NCI-H128 (cell line): ENCODE data around the gene KRT71.
"Not testable (repeated sequence)": the region's sequence is repeated elsewhere in the genome, so short reads cannot be mapped to it uniquely, and the experiment has no call there.

Source experiments
- DNase-seq: peaks from one replicate; lab custom pipeline; 2025; ENCODE audit not compliant: unreplicated experiment; lab: John Stamatoyannopoulos, UW

Gene KRT71

DNA sequence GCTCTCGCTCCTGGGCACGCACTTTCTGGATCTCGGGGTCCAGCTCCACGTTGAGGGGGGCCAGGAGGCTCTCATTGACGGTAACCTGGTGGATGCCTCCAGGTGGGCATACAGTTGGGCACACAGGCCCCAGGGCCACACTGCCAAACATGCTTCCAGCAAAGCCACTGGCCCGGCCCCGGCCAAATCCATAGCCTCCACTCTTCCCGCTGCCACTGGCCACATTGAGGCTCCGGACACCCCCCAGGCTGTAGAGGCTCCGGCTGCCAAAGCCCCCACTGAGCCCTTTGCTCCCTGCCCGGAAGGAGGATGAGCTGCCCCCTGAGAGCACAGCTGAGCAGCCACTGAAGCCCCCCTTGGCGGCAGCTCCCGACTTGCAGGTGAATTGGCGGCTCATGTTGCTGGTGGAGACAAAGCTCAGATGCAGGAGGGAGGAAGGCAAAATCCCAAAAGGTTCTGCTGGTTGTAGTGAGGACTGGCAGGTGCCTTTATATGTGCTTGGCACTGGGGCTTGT, at the start of gene KRT71:
TSS of gene KRT71 (minus strand) at position 465 of the 515 bp plus-strand sequence. CDS start at position 397, 68 bp downstream.
- DNase-seq, result no peak

DNA sequence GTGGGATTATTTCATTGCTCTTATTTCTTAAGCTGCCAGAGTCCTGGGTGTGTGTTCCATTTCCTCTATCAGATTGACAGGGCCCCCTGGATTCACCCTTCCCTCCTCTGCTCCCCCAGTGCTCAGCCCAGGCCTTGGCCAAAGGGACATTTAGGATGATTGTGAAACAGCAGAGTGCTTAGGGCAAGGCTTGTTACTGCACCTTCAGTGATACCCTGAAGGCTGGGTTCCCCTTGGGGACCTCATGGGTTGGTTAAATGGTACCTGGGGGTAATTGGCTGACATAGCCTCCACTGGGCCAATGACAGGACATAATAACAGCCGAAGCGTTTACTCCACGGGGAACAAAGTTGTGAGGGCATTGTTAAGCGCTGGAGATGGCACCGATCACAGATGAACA, 49.6 kb upstream of the KRT71 start:
- DNase-seq, result no peak

DNA sequence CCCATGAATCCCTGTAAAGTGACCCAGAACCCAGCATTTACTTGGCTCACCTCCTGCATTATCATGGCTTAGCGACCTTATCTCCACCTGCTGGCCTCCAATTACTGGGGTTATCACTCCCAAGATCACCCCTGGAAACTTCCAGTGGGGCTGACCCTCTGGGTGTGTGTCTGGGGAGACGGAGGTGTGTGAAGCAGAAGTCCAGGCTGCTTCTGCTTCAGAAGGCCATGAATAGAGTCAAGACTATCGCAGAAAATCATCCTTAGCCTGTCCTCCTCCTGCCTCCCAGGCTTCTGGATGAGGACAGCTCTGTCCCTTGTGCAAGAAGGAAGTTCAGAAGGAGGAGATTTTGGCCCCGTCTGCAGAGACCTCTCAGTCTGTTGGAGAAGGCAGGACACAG, 48.7 kb upstream of the KRT71 start:
- no peak for DNase-seq

DNA sequence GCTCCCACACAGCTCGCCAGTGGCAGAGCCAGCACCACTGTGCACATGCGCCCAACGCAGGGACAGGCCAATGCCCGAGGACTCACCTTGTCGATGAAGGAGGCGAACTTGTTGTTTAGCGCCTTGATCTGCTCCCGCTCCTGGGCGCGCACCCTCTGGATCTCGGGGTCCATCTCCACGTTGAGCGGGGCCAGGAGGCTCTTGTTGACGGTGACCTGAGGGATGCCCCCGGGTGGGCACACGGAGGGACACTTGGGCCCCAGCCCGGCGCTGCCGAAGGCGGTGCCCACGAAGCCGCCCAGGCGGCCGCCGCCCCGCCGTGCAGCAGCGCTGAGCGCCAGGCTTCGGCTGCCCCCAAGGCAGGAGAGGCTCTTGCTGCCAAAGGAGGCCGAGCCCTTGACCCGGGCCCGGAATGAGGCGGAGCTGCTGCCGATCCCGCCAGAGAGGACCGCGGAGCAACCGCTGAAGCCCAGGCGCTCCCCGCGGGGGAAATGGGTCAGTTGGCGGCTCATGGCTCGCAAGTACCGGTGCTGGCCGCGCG, 48.1 kb upstream of the KRT71 start, which contains the start of gene KRT72:
TSS of gene KRT72 (minus strand) at position 523 of the 541 bp plus-strand sequence. CDS start at position 512, 11 bp downstream.
- DNase-seq, result no peak

DNA sequence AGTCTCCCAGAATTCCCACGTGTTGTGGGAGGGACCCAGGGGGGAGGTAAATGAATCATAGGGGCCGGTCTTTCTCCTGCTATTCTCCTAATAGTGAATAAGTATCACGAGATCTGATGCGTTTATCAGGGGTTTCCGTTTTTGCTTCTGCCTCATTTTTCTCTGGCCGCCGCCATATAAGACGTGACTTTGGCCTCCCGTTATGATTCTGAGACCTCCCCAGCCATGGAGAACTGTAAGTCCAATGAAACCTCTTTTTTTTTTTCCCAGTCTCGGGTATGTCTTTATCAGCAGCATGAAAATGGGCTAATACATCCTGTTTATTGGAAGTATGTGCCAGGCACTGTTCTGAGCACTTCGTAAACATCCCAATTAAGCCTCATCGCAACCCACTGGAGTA, 47.5 kb upstream of the KRT71 start:
- DNase-seq, result no peak

DNA sequence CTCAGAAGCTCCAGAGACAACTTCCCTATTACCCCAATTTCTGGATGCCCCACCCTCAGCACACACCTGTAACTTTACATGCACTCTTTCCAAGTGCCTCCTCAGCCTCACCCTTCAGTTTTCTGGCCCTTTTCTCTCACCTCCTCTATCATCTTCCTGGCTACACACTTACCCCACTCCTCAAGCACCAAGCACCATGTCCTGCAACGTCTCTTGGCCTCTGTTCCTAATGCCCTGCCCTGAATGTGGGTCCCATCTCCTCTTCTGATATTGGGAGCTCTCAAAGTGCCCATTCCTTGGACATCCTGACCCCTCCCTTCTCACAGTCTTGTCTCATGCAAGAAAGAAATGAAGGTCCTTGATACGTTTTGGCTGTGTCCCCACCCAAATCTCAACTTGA, 47.1 kb upstream of the KRT71 start:
- no peak for DNase-seq

DNA sequence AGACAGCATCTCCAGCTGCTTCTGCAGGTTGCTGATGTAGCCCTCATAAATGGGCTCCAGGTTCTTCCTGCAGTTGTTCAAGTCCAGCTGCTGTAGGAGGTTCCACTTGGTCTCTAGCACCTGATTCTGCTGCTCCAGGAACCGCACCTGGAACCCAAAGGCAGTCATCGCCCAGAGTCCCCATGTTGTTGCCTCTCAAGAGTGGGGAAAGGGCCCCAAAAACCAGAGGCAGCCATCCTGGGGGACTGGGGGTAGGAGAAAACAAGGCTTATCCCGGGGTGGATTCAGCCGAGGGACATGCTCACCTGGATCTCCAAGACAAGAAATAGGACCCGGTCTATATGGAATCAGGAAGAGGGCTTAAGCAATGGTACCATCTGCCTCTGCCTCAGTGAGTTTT, 46.0 kb upstream of the KRT71 start:
- no peak for DNase-seq

DNA sequence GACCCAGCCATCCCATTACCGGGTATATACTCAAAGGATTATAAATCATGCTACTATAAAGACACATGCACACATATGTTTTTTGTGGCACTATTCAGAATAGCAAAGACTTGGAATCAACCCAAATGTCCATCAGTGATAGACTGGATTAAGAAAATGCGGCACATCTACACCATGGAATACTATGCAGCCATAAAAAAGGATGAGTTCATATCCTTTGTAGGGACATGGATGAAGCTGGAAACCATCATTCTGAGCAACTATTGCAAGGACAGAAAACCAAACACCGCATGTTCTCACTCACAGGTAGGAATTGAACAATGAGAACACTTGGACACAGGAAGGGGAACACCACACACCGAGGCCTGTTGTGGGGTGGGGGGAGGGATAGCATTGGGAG, 41.3 kb upstream of the KRT71 start:
- not testable (repeated sequence) for DNase-seq

DNA sequence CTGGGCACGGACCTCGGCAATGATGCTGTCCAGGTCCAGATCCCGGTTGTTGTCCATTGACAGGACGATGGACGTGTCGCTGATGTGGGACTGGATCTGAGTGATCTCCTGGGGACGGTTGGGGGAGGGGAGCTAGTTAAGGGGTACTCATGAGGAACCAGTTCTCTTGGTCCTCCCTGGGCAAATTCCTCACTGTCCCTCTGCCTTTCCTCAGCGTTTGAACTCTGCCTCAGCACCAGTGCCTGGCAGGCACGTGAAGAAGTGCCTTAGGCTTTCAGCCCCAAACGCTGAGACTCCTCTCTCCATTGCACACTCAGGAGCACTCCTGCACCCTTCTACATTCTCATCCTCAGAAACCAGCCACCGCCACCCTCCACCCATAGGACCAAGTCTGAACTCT, 38.6 kb upstream of the KRT71 start:
- DNase-seq, result no peak

DNA sequence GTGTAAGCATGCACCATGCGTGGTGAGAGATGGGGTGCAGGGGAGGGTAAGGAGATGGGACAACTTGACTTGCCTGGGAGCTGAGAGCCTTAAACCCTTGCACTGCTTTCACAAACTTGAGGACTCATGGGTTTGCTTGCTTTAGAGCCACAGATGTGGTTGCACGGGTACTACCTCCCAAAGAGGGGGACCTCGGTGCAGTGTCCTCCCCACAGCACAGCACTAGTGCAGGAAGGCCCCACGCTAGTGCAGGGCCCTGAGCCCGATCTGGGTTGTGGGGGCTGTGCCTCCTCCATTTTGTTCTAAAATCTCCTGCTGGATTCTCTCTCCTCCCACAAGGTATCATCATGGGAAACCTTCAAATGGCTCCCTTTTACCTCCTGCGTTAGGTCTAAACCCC, 37.1 kb upstream of the KRT71 start:
- no peak for DNase-seq

DNA sequence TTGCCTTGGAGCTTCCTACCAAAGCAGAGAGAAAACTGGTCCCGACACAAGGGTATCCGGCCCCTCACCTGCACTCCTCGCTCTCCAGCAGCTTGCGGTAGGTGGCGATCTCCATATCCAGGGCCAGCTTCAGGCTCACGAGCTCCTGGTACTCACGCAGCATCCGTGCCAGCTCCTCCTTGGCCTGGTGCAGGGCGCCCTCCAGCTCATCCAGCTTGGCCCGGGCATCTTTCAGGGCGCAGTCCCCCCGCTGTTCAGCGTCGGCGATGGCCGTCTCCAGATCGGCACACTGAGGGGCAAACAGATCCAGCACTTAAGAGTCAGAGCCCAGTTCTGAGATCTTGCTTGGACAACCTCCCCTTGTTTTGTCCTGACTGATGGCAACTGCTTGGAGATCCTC, 34.6 kb upstream of the KRT71 start:
- no peak for DNase-seq

DNA sequence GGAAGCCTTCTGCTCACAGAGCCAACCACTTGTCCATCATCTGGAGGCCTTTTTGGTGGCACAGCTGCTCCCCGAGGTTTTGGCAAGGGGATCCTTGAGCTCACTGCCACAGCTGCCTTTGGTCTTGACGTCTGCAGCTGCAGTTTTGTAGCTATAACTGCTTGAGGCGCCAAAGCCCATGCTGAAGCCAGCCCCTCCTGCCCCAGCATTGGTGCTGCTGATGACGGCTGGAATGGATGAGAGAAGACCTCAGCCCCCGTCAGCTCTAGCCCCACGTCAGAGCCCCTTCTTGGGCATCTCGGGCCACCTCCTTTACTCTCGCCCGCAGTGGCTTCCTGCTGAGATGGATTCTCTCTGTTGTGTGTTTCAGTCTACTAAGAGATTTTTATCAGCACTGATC, 33.0 kb upstream of the KRT71 start:
- no peak for DNase-seq

DNA sequence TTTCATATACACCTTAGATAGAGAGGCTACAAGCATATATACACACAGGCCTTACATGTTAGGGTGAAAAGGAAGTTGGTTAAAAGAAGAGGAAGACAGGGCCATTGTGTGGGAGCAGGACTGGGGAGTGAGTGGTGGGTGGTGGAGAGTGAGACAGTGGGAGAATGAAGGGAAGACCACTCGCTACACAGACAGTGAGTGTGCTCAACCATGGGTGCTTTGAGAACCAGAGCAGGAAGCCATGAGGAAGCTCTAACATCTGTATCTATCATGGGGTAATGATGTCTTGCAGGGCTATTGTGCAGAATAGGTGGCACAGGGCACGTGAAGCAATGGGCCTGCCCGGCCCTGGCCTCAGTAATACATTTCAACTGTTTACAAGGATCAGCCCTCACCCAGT, 32.1 kb upstream of the KRT71 start:
- no peak for DNase-seq

DNA sequence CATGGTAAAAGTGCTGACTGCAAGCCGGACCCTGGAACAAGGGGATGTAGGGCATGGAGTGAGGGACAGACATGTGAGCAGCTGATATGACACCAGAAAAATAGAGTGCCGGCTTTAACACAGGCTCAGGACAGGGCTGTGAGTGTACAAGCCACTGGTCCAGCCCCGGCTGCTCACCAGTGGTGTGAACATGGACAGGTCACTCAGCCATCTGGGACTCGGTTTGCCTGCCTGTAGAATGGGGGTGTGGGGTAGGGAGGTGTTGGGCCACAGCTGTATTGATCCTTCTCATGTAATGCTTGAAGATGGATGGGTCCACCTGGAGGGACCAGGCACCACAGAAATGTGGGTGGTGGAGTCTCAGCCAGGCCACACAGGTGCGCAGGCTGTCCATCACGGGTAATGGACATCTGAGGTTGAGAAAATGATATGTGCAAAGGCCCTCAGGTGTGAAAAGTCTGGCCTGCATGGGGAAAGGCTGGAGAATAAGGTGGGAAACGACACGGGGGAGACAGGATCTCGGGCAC, 31.3 kb upstream of the KRT71 start:
- no peak for DNase-seq

DNA sequence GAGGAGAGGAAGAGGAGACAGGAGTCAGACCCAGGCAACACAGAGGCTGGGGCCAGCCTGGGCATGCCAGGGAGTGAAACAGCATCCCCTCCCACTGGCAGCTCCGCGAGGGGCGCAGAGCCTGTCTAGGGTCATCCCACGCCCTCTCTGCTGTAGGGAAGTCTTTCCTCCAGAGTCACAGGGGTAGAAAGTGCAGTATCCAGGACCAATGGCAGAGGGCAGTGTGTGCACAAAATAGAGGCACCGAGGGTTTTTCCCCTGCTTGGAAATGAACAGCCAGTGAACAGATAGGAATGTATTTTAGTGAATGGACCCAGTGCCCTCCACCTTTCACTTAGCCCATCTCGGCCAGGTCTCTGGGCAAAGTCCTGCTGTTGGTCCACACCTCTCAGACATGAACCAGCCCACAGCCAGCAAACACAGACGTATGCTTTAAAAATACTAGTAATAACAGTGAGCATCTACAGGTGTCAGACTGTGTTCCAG, 30.1 kb upstream of the KRT71 start:
- DNase-seq, result peak; percentile 39

DNA sequence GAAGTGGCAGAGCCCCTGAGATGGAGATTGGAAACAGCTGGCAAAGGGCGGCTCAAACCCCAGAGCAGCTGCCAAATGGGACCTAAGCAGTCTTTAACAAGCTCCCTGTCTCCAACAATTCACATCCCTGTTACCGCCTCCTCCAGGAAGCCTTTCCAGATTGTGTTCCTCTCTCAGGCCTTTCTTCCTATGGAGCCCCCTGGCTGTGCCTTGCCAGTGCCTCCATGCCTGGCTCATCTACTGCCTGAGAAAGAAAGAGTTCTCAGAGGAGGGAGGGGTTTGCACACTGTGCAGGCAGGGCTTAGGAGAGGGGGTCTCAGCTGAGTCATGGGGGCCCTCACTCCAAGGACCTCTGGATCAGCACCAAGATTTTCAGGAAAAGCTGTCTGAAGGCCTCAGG, 29.5 kb upstream of the KRT71 start:
- no peak for DNase-seq

DNA sequence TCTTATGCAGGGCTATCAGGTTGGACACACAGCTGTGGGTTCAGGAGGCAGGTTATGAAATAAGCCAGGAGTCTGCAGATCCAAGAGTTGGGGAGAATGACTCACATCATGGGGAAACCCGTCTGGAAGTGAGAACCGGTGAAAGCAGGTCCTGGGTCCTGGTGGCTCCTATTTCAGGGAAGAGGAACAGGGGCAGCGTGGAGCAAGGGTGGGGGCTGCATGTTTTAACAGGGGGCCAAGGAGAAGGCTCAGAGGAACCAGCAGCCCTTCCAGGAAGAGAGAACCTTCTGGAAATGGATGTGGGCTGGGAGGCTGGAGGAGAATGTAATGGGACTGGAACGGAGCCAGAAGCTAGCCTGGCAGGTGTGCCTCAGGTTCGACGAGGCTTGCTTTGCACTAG, 28.5 kb upstream of the KRT71 start:
- no peak for DNase-seq

DNA sequence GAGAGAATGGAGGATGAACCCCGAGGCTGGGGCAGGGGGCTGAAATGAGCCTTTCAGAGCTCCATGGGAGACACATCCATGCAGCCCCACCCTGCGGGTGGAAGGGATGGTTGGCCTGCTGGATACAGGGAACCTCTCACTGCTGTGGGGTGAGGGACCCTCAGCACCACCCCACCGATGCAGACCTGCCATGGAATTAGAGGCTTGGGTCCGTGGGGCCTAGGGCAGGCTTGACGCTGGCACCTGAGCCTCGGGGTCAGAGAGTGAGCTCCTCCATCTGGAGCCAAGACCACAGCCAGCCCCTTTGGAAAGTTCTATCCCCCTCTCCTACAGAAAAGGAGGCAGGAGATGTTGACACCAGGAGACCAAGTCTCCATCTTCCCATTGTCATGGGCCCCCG, 28.1 kb upstream of the KRT71 start:
- DNase-seq, result no peak

DNA sequence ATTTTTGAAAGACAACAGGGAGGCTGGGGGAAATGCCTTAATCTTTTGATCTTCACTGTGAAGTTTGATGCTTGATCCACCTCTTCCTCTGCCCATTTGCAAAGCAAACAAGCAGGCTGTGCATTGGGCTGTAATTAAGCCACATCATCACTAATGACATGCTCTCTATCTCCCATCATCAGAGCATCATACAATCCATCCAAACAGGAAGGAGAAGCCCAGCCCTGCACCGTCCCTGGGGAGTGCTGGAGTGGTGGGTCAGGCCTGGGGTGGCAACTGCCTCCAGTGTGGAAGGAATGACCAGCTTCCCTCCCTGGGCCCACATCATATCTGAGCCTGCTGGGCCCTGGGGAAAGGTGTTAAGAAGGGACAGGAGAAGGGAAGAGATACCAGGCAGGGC, 27.6 kb upstream of the KRT71 start:
- DNase-seq, result no peak

DNA sequence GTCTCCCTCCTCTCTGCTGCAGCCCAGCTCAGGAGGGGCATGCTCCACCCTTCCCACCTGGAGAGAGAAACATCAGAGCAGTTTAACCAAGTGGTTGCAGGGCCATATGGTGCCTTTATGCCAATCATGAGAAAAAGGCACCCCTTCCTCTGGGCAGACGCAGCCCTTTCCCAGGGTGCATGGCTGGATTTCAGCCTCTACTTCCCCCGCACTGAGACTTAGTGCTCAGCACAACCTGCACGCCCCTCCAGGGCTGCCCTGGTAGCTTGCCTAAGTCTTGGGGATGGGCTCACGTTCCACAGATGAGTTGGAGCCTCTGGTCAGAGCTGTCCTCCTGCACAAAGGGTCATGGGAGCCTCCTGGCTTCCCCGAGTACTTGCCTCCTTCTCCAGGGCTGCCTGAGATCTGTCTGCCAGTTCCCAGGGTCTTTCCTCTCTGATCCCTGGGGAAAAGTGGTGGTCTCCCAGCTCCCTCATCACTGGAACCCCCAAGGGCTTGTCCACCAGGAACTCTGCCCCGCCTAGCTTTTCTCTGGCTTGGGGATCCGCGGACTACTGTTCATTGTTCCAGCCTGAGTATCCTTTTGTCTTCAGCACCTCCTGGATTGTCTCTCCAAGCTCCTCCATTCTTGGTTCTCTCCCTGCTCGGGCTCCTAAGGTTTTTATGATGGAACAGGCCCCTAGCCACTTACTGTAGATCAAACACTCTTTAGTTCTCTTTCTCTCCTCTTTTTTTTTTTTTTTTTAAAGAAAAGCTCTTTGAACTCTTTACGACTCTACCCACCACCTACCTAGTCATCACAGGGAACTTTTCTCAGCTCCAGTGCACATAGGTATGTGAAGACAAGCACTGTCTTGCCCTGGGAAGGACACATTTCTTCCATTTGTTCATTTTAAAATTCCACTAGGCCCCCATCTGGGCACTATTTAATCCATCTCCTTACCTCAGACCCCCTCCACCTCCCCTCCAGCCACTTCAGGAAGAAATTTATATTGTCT, 26.8 kb upstream of the KRT71 start:
- DNase-seq, result no peak

DNA sequence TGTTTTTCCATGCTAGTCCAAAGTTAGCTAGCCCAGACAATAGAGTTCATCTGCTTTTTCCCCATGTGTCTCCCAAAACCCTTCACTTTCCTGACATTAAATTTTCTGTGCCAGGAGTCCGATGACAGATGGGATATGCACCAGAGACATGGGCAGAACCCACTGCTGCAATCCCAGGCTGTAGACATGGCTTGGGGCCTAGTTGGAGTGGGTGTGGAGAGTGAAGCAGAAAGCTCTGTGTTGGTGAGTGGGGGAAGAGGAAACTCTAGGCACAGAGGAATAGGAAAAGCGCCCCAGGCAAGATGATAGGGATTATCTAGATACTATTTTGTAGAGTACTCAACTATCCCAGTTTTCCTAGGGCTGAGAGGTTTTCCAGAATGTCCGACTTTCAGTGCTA, 25.5 kb upstream of the KRT71 start:
- DNase-seq, result no peak

DNA sequence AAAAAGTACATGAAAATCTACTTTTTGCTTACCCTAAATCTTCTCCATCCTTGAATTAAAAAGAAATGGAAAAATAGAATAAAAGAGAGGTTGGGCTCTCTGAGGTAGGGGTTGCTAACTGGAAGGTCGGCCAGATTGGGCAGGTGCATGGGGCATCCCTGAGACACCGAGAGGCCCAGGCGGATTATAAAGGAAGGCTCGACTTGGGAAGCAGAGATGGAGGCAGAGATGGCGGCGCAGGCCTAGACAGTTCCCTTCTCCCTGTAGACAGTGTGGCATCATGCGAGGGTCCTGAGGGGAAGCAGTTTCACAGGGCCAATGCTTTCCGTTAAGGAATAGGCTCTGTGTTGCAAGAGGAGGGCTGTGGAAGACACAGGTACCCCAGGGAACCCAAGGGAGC, 24.4 kb upstream of the KRT71 start:
- no peak for DNase-seq
